Left ventricle myocardium inferior (tissue), 1 donor: ENCODE results near the gene C5AR2. TPM values are rescaled to one million over a fixed set of nuclear protein-coding genes. Genes with fewer than 3 reads are reported as not detected.
"Not testable (repeated sequence)": the region's sequence is repeated elsewhere in the genome, so short reads cannot be mapped to it uniquely, and the experiment has no call there.

Experiments used
- DNase-seq: peaks from one replicate; pipeline ENCODE4 v3.0.0-alpha.2; 2020
- H3K27ac ChIP-seq: fragments of 200-600 bp; replicated peaks from 2 replicates; pipeline ENCODE4 v1.8.0; 2021
- H3K27me3 ChIP-seq: fragments of 200-600 bp; 2 replicates; pipeline ENCODE4 v1.8.0; 2021; ENCODE audit warnings: low read depth
- H3K36me3 ChIP-seq: fragments of 200-600 bp; 2 replicates; pipeline ENCODE4 v1.8.0; 2021
- H3K4me1 ChIP-seq: fragments of 200-600 bp; 2 replicates; pipeline ENCODE4 v1.8.0; 2021
- H3K4me3 ChIP-seq: fragments of 200-600 bp; 2 replicates; pipeline ENCODE4 v1.8.0; 2021; ENCODE audit warnings: mild to moderate bottlenecking, moderate library complexity
- H3K9me3 ChIP-seq: fragments of 200-600 bp; replicated peaks from 2 replicates; pipeline ENCODE4 v1.8.0; 2021
- CTCF ChIP-seq: fragments of 200-600 bp; IDR thresholded peaks from 2 replicates; pipeline ENCODE4 v1.8.0; 2021; ENCODE audit warnings: antibody characterized with exemption, mild to moderate bottlenecking, borderline replicate concordance
- intact Hi-C: fragments of 100-400 bp; cut with micrococcal nuclease; formaldehyde crosslinking; loops from one replicate; pipeline ENCODE4 v1.11.0; 2022
- long read RNA-seq: library from polyadenylated mRNA; unstranded; transcript quantifications from one replicate; pipeline ENCODE4 v2.0.0, GENCODE V29; 2021
- total RNA-seq: library from RNA; stranded (reverse); fragmentation: NEBNext Ultra II Directional; extraction: Animal tissue kit (Norgen Biotek cat#: 25700); gene quantifications from one replicate; pipeline ENCODE4 v1.2.1, GENCODE V29; 2021
- donor health status: DM: no; HTN: yes; CAD: no; lungs with severe emphysema.

Gene C5AR2
- 0.38 TPM for total RNA-seq
- long read RNA-seq, result 0 reads

- Histone ChIP-seq H3K4me1 (no peaks in the 10 kb centered on the region), H3K27ac (peak within 1 kb of the TSS; percentile 36), H3K9me3 (no peaks in the 10 kb centered on the region), H3K36me3 (no peaks in the 10 kb centered on the region), H3K4me3 (no peak within 1 kb of the TSS), H3K27me3 (peaks cover 35% of the 10 kb centered on the region)
- no peak for TF ChIP-seq CTCF
- no peak for DNase-seq
- intact Hi-C loops, result no loop called here
Observed at GRCh38 chr19:47331931-47332547, at the start of gene C5AR2. Gene C5AR2 (plus strand): TSS chr19:47332175. CDS start chr19:47340800, 8,625 bp downstream.

- TF ChIP-seq CTCF, result no peak
- Histone ChIP-seq H3K9me3 (no peaks in the 10 kb centered on the region), H3K27me3 (no peaks in the 10 kb centered on the region), H3K27ac (no peak overlapping the region), H3K4me3 (no peak overlapping the region), H3K36me3 (no peaks in the 10 kb centered on the region), H3K4me1 (peaks cover 11% of the 10 kb centered on the region)
- DNase-seq, result no peak
- intact Hi-C loops, result no loop called here
Observed at GRCh38 chr19:47283405-47284059, 48.4 kb upstream of the C5AR2 start.

- no peaks in the 10 kb centered on the region for H3K36me3 ChIP-seq
- peaks cover 9% of the 10 kb centered on the region for H3K4me1 ChIP-seq
- no peaks in the 10 kb centered on the region for H3K9me3 ChIP-seq
Observed at GRCh38 chr19:47284324-47284899, 47.6 kb upstream of the C5AR2 start.

GRCh38 chr19:47296036-47296435 lies 35.9 kb upstream of the C5AR2 start:
- intact Hi-C loops, result loop anchor here (10.0 kb wide), 2 partner anchors 99 to 129 kb away; no protein-coding TSS in a partner anchor

More at GRCh38 chr19:47284324-47284899, 47.6 kb upstream of the C5AR2 start:
- Histone ChIP-seq H3K27ac (no peak overlapping the region), H3K4me3 (no peak overlapping the region), H3K27me3 (no peaks in the 10 kb centered on the region)
- TF ChIP-seq CTCF, result peak; percentile 88
- intact Hi-C loops, result no loop called here
- DNase-seq, result no peak

GRCh38 chr19:47300867-47301266 lies 31.1 kb upstream of the C5AR2 start:
- H3K4me1 ChIP-seq, H3K36me3 ChIP-seq, DNase-seq, H3K27me3 ChIP-seq, H3K9me3 ChIP-seq, H3K27ac ChIP-seq, intact Hi-C loops, H3K4me3 ChIP-seq: not testable (repeated sequence)

More at GRCh38 chr19:47296036-47296435, 35.9 kb upstream of the C5AR2 start:
- no peaks in the 10 kb centered on the region for H3K36me3 ChIP-seq
- no peaks in the 10 kb centered on the region for H3K9me3 ChIP-seq
- H3K4me3 ChIP-seq, result no peak overlapping the region
- no peaks in the 10 kb centered on the region for H3K27me3 ChIP-seq
- no peak overlapping the region for H3K27ac ChIP-seq
- H3K4me1 ChIP-seq, result no peaks in the 10 kb centered on the region
- TF ChIP-seq CTCF, result peak; percentile 79
- DNase-seq, result no peak

- peaks cover 8% of the 10 kb centered on the region for H3K4me1 ChIP-seq
- no peak for DNase-seq
- H3K27me3 ChIP-seq, result no peaks in the 10 kb centered on the region
- no peak overlapping the region for H3K27ac ChIP-seq
- no peaks in the 10 kb centered on the region for H3K9me3 ChIP-seq
- H3K36me3 ChIP-seq, result no peaks in the 10 kb centered on the region
- H3K4me3 ChIP-seq, result no peak overlapping the region
- TF ChIP-seq CTCF, result no peak
- intact Hi-C loops, result no loop called here
Observed at GRCh38 chr19:47302249-47302648, 29.7 kb upstream of the C5AR2 start.
